RWPE1 (cell line): Measurements from ENCODE around the gene PGLYRP4.
"Not testable (repeated sequence)": the region's sequence is repeated elsewhere in the genome, so short reads cannot be mapped to it uniquely, and the experiment has no call there.

ENCODE experiments used
- CTCF ChIA-PET: fragments of 350-600 bp; sonication (Branson Sonifier 250); formaldehyde crosslinking; extraction: SDS; loops from one replicate; lab custom pipeline; 2021; lab: Yijun Ruan, JAX
- POLR2A ChIA-PET: fragments of 400-600 bp; formaldehyde crosslinking; extraction: SDS; loops from one replicate; lab custom pipeline; 2020; ENCODE audit warnings: antibody characterized with exemption; ENCODE audit not compliant: low non-redundant PET; lab: Yijun Ruan, JAX
- DNase-seq: peaks from one replicate; pipeline ENCODE4 v3.0.0; 2012; ENCODE audit warnings: low spot score
- H3K27ac ChIP-seq: fragments of 450-650 bp; 2 replicates; pipeline ENCODE4 v1.5.1; 2017
- TF ChIP-seq, protein P1 (sequence below): fragments of 450-650 bp; conservative IDR thresholded peaks from 2 replicates; pipeline ENCODE4 v1.5.1; 2017; ENCODE audit warnings: low read depth, mild to moderate bottlenecking

The PGLYRP4 gene

DNA sequence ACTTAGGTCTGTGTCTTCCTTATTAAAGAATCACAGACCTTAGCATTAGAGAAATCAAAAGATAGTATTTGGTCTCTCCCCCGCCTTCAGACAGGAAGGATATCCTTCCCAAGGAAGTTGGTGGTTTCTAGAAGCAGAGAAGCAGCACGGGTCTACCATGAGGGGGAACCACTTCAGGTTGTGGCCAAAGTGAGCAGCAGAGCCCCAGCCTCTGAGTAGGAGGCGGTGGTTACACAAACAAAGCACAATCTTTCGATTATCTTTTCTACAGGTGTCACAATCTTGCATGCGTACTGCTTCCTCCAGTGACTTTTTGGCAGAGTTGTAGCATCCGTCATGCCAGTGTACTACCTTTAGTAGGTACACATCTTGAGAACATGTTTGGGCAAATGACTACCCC lies 8.8 kb downstream of the PGLYRP4 start:
- POLR2A ChIA-PET: no interaction called here
- TF ChIP-seq, protein P1, sequence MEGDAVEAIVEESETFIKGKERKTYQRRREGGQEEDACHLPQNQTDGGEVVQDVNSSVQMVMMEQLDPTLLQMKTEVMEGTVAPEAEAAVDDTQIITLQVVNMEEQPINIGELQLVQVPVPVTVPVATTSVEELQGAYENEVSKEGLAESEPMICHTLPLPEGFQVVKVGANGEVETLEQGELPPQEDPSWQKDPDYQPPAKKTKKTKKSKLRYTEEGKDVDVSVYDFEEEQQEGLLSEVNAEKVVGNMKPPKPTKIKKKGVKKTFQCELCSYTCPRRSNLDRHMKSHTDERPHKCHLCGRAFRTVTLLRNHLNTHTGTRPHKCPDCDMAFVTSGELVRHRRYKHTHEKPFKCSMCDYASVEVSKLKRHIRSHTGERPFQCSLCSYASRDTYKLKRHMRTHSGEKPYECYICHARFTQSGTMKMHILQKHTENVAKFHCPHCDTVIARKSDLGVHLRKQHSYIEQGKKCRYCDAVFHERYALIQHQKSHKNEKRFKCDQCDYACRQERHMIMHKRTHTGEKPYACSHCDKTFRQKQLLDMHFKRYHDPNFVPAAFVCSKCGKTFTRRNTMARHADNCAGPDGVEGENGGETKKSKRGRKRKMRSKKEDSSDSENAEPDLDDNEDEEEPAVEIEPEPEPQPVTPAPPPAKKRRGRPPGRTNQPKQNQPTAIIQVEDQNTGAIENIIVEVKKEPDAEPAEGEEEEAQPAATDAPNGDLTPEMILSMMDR: no peak
- CTCF ChIA-PET: interaction anchor here (0.6 kb wide), 1 partner anchor 172 kb away, joined by 5 read pairs; no protein-coding TSS in a partner anchor
- no peak overlapping the region for H3K27ac ChIP-seq
- DNase-seq: no peak

DNA sequence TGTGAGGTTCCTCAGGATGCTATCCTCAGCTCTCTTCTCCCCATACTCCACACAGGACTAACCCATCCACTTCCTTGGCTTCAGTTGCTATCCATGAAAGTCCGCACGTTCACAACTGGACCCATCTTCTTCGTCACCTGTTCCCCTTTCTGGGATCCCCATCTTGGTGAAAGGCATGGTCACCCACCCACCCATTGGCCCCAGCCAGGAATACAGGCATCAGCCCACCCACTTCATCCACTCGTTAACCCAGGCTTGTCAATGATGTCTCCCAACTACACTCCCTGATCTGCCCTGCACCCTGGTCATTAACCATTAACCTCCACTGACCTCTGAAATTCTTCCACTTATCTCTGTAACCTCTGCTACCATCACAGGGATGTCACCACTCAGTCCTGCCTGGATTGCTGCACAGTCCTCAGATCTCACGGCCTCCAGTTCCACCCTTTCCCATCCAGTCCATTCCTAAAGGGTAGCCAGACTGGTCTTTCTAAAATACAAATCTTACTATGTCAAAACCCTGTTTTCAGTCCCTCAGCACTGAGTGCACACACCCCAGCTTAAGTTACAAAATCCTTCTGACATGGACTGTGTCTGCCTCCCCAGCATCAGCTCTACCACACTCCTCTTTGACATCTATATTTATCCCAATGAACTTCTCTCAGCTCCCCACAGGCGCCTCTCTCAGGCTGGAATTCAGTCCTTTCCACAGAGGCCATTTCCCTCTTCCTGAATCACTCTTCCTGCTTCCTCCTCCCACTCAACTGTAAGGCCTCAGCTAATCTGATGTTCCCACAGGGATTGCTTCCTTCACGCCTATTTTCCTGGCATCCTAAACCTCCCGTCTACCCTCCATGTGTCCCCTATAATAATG lies 10.4 kb downstream of the PGLYRP4 start:
- TF ChIP-seq, protein P1: no peak
- no peak for DNase-seq
- no peak overlapping the region for H3K27ac ChIP-seq
- POLR2A ChIA-PET: no interaction called here
- CTCF ChIA-PET: interaction anchor here (0.6 to 1.0 kb wide), 2 partner anchors 16 to 468 kb away, joined by 3 read pairs; no protein-coding TSS in a partner anchor

DNA sequence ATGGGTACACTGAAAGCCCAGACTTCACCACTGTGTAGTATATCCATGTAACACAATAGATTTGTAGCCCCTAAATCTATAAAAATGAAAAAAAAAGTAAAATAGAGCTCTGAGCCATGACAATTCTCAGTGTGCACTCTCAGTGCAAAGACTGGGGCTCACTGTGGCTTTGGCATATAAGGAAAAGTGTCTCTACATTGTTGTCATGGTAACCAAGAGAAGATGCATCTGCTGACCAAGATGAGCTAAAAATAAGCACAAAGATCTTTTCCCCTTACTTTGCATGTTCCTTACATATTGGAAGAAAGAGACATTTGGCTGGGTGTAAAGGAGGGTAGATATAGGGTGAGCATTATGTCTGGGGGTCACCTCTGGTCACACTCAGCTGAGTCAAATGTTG lies 12.0 kb downstream of the PGLYRP4 start:
- ChIA-PET CTCF (no interaction called here), POLR2A (no interaction called here)
- TF ChIP-seq, protein P1: no peak
- DNase-seq: no peak
- no peak overlapping the region for H3K27ac ChIP-seq

- TF ChIP-seq, protein P1: no peak
- H3K27ac ChIP-seq: no peak overlapping the region
- no peak for DNase-seq
- POLR2A ChIA-PET: no interaction called here
- CTCF ChIA-PET: no interaction called here
Observed at GRCh38 chr1:153333902-153334301, 14.7 kb downstream of the PGLYRP4 start.

- no peak overlapping the region for H3K27ac ChIP-seq
- no peak for DNase-seq
- TF ChIP-seq, protein P1: no peak
- CTCF ChIA-PET: no interaction called here
- POLR2A ChIA-PET: no interaction called here
Observed at GRCh38 chr1:153324912-153325311, 23.7 kb downstream of the PGLYRP4 start.

DNA sequence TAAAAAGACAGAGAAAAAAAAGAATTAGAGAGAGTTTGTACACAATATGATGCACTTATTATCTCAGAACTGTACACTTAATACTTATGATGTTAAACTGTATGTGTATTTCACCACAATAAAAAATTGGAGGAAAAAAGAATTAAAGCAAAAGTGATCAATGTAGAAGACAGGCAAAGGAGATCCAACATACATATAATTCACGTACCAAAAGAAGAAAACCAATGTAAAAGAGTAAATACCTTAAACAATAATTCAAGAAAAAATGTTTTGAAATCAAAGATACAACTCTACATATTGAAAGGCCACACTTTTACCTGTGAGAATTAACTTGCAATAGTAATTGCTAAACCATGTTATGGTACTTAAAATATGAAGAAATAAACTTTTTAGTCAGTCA lies 26.1 kb downstream of the PGLYRP4 start:
- DNase-seq: no peak
- POLR2A ChIA-PET: no interaction called here
- CTCF ChIA-PET: no interaction called here
- TF ChIP-seq, protein P1: no peak
- H3K27ac ChIP-seq: no peak overlapping the region

- POLR2A ChIA-PET, DNase-seq, CTCF ChIA-PET: not testable (repeated sequence)
Observed at GRCh38 chr1:153318145-153318544, 30.5 kb downstream of the PGLYRP4 start.

GRCh38 chr1:153316013-153316412 lies 32.6 kb downstream of the PGLYRP4 start:
- DNase-seq, H3K27ac ChIP-seq, POLR2A ChIA-PET: not testable (repeated sequence)

More at GRCh38 chr1:153318145-153318544, 30.5 kb downstream of the PGLYRP4 start:
- H3K27ac ChIP-seq: not testable (repeated sequence)

GRCh38 chr1:153314388-153314787 lies 34.3 kb downstream of the PGLYRP4 start:
- H3K27ac ChIP-seq, POLR2A ChIA-PET, DNase-seq, CTCF ChIA-PET: not testable (repeated sequence)

More at GRCh38 chr1:153316013-153316412, 32.6 kb downstream of the PGLYRP4 start:
- CTCF ChIA-PET: not testable (repeated sequence)
